T-helper 2 cell treated with Interferon-gamma antibody and Interleukin-4, amounts not matched to agents 100 ng/mL and 5 ng/mL, for 36 hours (primary cell): ENCODE results near the gene GRK3. TPM values are rescaled to one million over a fixed set of nuclear protein-coding genes. Genes with fewer than 3 reads are reported as not detected.

Experiments used
- intact Hi-C: fragments of 100-400 bp; cut with micrococcal nuclease; formaldehyde crosslinking; loops from one replicate; pipeline ENCODE4 v1.15.1; 2023
- total RNA-seq: library from RNA; stranded (reverse); gene quantifications from 2 replicates; pipeline ENCODE4 v1.2.3, GENCODE V29; 2022

GRK3 gene
- total RNA-seq, 1 donor from 2014 or later, result 45.0 TPM

GRCh38 chr22:25658633-25659032 lies 94.2 kb downstream of the GRK3 start:
- intact Hi-C loops, result no loop called here

- intact Hi-C loops, result no loop called here
Measured at GRCh38 chr22:25659413-25659812, 94.9 kb downstream of the GRK3 start.

- intact Hi-C loops, result no loop called here
Measured at GRCh38 chr22:25660336-25660735, 95.9 kb downstream of the GRK3 start.

GRCh38 chr22:25661073-25661472 lies 96.6 kb downstream of the GRK3 start:
- intact Hi-C loops, result no loop called here

- intact Hi-C loops, result no loop called here
Measured at GRCh38 chr22:25663654-25664053, 99.2 kb downstream of the GRK3 start.

GRCh38 chr22:25666308-25666707 lies 101.8 kb downstream of the GRK3 start:
- intact Hi-C loops, result no loop called here

- intact Hi-C loops, result no loop called here
Measured at GRCh38 chr22:25668437-25668836, 104.0 kb downstream of the GRK3 start.

GRCh38 chr22:25669253-25670069 lies 105.0 kb downstream of the GRK3 start:
- intact Hi-C loops, result no loop called here

- intact Hi-C loops, result no loop called here
Measured at GRCh38 chr22:25670070-25670461, 105.6 kb downstream of the GRK3 start.

- intact Hi-C loops, result no loop called here
Measured at GRCh38 chr22:25672289-25673084, 108.0 kb downstream of the GRK3 start.

GRCh38 chr22:25673713-25674112 lies 109.2 kb downstream of the GRK3 start:
- intact Hi-C loops, result no loop called here

GRCh38 chr22:25677631-25678030 lies 113.2 kb downstream of the GRK3 start:
- intact Hi-C loops, result no loop called here

- intact Hi-C loops, result no loop called here
Measured at GRCh38 chr22:25680051-25680450, 115.6 kb downstream of the GRK3 start.

GRCh38 chr22:25680956-25681355 lies 116.5 kb downstream of the GRK3 start:
- intact Hi-C loops, result no loop called here

GRCh38 chr22:25682109-25682508 lies 117.6 kb downstream of the GRK3 start:
- intact Hi-C loops, result no loop called here

- intact Hi-C loops, result no loop called here
Measured at GRCh38 chr22:25688627-25689026, 124.2 kb downstream of the GRK3 start.

GRCh38 chr22:25689631-25690030 lies 125.2 kb downstream of the GRK3 start:
- intact Hi-C loops, result no loop called here

GRCh38 chr22:25690798-25691197 lies 126.3 kb downstream of the GRK3 start:
- intact Hi-C loops, result no loop called here

- intact Hi-C loops, result no loop called here
Measured at GRCh38 chr22:25692397-25693267, 128.2 kb downstream of the GRK3 start.

- intact Hi-C loops, result no loop called here
Measured at GRCh38 chr22:25693268-25693565, 128.7 kb downstream of the GRK3 start.

- intact Hi-C loops, result no loop called here
Measured at GRCh38 chr22:25694196-25694907, 129.9 kb downstream of the GRK3 start.
